HepG2 (cell line): ENCODE results near the gene DENND4A. TPM values are rescaled to one million over a fixed set of nuclear protein-coding genes. Genes with fewer than 3 reads are reported as not detected.

Experiments
- CHD2 ChIP-seq: IDR thresholded peaks from 2 replicates; pipeline ENCODE4 v1.6.1; 2011; ENCODE audit warnings: low read depth, low read length, improper control_type of control experiment
- GABPB1 ChIP-seq: IDR thresholded peaks from 2 replicates; pipeline ENCODE4 v1.6.1; 2016; ENCODE audit warnings: mild to moderate bottlenecking, missing genetic modification reagents, moderate library complexity, missing compliant biosample characterization
- KLF13 ChIP-seq: sonication (generic); formaldehyde crosslinking; IDR thresholded peaks from 2 replicates; pipeline ENCODE4 v1.4.0; 2020; ENCODE audit warnings: mild to moderate bottlenecking, missing genetic modification reagents
- MTA3 ChIP-seq: sonication (generic); formaldehyde crosslinking; IDR thresholded peaks from 2 replicates; pipeline ENCODE4 v1.4.0; 2020; ENCODE audit warnings: missing genetic modification reagents
- NFYC ChIP-seq: IDR thresholded peaks from 2 replicates; pipeline ENCODE4 v1.6.1; 2016; ENCODE audit warnings: missing genetic modification reagents, missing compliant biosample characterization
- NR3C1 ChIP-seq: sonication (generic); formaldehyde crosslinking; IDR thresholded peaks from 2 replicates; pipeline ENCODE4 v1.4.0; 2020; ENCODE audit warnings: missing genetic modification reagents
- SNAPC4 ChIP-seq: sonication (generic); formaldehyde crosslinking; IDR thresholded peaks from 2 replicates; pipeline ENCODE4 v1.4.0; 2020; ENCODE audit warnings: mild to moderate bottlenecking, missing genetic modification reagents
- SOX5 ChIP-seq: IDR thresholded peaks from 2 replicates; pipeline ENCODE4 v1.6.1; 2016; ENCODE audit warnings: borderline replicate concordance
- SP4 ChIP-seq: sonication (generic); formaldehyde crosslinking; IDR thresholded peaks from 2 replicates; pipeline ENCODE4 v1.8.1; 2023; ENCODE audit warnings: mild to moderate bottlenecking, missing genetic modification reagents
- STAT5B ChIP-seq: sonication (generic); formaldehyde crosslinking; IDR thresholded peaks from 2 replicates; pipeline ENCODE4 v1.4.0; 2020; ENCODE audit warnings: missing genetic modification reagents
- ZMYM4 ChIP-seq: sonication (generic); formaldehyde crosslinking; IDR thresholded peaks from 2 replicates; pipeline ENCODE4 v1.8.1; 2023; ENCODE audit warnings: mild to moderate bottlenecking, missing genetic modification reagents
- ZNF282 ChIP-seq: fragments of 450-650 bp; IDR thresholded peaks from 2 replicates; pipeline ENCODE4 v1.6.1; 2018; ENCODE audit not compliant: partially characterized antibody
- ZNF589 ChIP-seq: sonication (generic); formaldehyde crosslinking; conservative IDR thresholded peaks from 2 replicates; pipeline ENCODE4 v1.8.0; 2022; ENCODE audit warnings: mild to moderate bottlenecking, moderate library complexity, missing genetic modification reagents
- ZNF792 ChIP-seq: IDR thresholded peaks from 2 replicates; pipeline ENCODE4 v1.6.1; 2016
- ZSCAN25 ChIP-seq: sonication (generic); formaldehyde crosslinking; IDR thresholded peaks from 2 replicates; pipeline ENCODE4 v1.8.0; 2022; ENCODE audit warnings: mild to moderate bottlenecking, missing genetic modification reagents
- polyA plus RNA-seq, 8 experiments: library from polyadenylated mRNA; depleted of rRNA in 3 of 8; stranded (reverse) in 7 of 8; unstranded in 1 of 8; fragments of >200 nt; fragmentation: Illumina TruSeq in 4 of 8; extraction: Trizol in 4 of 8; gene quantifications; 2 replicates each; pipeline versions ENCODE4 v1.2.1 to v1.2.3, GENCODE V29; 2011 to 2016; ENCODE audit warnings: low read depth in 4 of 8, missing spikeins in 1 of 8, mixed read lengths in 1 of 8; ENCODE audit not compliant: insufficient read depth in 1 of 8
- total RNA-seq, 5 experiments: library from RNA; depleted of rRNA; stranded (reverse); fragments of >200 nt; fragmentation: Illumina TruSeq; extraction: Trizol; gene quantifications; 2 replicates each; pipeline ENCODE4 v1.2.3, GENCODE V29; 2016; ENCODE audit warnings: low read depth in 1 of 5
- TF ChIP-seq, protein P1 (sequence below): sonication (generic); formaldehyde crosslinking; IDR thresholded peaks from 2 replicates; pipeline ENCODE4 v1.5.0; 2020; ENCODE audit warnings: mild to moderate bottlenecking, missing genetic modification reagents
- TF ChIP-seq, protein P2 (sequence below): IDR thresholded peaks from 2 replicates; pipeline ENCODE4 v1.4.0; 2020; ENCODE audit warnings: mild to moderate bottlenecking, missing genetic modification reagents
- TF ChIP-seq, protein P3 (sequence below): fragments of 450-650 bp; IDR thresholded peaks from 2 replicates; pipeline ENCODE4 v1.6.1; 2016

Gene DENND4A
- total and polyA plus RNA-seq, 2 of the 13 experiments (the other 11 are each of a cell fraction or from before 2014, with no cell fraction given): 13.2 to 18.6 TPM

DNA sequence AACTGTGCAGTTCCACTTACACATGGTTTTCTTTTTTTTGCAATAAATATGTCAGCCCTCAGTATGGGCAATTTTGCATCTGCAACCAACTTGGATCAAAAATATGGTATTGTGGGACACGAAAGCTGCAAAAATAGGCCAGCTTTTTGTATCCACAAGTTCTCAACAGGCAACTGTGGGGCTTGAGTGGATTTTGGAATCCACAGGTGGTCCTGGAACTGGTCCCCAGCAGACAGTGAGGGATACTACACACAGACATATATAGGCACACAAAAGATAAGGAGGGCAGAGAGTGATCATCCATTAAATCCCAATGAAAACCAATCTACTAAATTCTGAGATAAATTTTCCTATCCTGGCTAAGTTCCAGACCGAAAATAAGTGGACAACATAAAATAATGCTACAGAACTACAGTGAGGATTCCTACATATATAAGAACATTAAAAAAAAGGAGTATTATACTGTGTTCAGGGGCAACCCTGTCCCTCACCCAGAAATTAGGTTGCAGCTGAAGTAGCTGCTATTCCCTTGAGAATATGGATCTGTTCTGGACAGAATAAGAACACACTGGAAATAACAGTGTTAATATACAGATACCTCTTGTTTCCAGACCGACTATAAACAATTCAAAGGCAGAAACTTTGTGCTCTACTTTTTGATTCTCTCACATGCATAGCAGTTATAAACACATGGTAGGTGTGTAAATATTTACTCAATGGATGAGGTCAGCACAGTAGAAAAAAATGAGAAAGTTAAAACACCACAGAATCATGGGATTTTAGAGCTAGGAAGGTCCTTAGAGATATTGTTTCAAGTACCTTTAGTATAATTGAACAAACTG lies 25.4 kb downstream of the DENND4A start (continued):
- no peak for TF ChIP-seq SNAPC4 (CRISPR knock-in tag)
- TF ChIP-seq, protein P1, sequence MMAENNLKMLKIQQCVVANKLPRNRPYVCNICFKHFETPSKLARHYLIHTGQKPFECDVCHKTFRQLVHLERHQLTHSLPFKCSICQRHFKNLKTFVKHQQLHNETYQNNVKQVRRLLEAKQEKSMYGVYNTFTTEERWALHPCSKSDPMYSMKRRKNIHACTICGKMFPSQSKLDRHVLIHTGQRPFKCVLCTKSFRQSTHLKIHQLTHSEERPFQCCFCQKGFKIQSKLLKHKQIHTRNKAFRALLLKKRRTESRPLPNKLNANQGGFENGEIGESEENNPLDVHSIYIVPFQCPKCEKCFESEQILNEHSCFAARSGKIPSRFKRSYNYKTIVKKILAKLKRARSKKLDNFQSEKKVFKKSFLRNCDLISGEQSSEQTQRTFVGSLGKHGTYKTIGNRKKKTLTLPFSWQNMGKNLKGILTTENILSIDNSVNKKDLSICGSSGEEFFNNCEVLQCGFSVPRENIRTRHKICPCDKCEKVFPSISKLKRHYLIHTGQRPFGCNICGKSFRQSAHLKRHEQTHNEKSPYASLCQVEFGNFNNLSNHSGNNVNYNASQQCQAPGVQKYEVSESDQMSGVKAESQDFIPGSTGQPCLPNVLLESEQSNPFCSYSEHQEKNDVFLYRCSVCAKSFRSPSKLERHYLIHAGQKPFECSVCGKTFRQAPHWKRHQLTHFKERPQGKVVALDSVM: no peak
- no peak for TF ChIP-seq ZNF589 (CRISPR knock-in tag)
- TF ChIP-seq ZMYM4: peak; percentile 22; the same call in 1 of the 2 replicates
- no peak for TF ChIP-seq NFYC
- TF ChIP-seq, protein P2, sequence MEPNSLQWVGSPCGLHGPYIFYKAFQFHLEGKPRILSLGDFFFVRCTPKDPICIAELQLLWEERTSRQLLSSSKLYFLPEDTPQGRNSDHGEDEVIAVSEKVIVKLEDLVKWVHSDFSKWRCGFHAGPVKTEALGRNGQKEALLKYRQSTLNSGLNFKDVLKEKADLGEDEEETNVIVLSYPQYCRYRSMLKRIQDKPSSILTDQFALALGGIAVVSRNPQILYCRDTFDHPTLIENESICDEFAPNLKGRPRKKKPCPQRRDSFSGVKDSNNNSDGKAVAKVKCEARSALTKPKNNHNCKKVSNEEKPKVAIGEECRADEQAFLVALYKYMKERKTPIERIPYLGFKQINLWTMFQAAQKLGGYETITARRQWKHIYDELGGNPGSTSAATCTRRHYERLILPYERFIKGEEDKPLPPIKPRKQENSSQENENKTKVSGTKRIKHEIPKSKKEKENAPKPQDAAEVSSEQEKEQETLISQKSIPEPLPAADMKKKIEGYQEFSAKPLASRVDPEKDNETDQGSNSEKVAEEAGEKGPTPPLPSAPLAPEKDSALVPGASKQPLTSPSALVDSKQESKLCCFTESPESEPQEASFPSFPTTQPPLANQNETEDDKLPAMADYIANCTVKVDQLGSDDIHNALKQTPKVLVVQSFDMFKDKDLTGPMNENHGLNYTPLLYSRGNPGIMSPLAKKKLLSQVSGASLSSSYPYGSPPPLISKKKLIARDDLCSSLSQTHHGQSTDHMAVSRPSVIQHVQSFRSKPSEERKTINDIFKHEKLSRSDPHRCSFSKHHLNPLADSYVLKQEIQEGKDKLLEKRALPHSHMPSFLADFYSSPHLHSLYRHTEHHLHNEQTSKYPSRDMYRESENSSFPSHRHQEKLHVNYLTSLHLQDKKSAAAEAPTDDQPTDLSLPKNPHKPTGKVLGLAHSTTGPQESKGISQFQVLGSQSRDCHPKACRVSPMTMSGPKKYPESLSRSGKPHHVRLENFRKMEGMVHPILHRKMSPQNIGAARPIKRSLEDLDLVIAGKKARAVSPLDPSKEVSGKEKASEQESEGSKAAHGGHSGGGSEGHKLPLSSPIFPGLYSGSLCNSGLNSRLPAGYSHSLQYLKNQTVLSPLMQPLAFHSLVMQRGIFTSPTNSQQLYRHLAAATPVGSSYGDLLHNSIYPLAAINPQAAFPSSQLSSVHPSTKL (CRISPR knock-in tag): peak; percentile 22; the same call in 1 of the 2 replicates
- TF ChIP-seq KLF13 (CRISPR knock-in tag): no peak
- no peak for TF ChIP-seq ZSCAN25 (CRISPR knock-in tag)
- no peak for TF ChIP-seq NR3C1 (CRISPR knock-in tag)
- no peak for TF ChIP-seq MTA3
- TF ChIP-seq STAT5B (CRISPR knock-in tag): no peak
- TF ChIP-seq ZNF792 (CRISPR knock-in tag): no peak
- TF ChIP-seq SP4: no peak
- no peak for TF ChIP-seq ZNF282
- TF ChIP-seq GABPB1: no peak
- TF ChIP-seq CHD2: no peak
- peak; percentile 14; the same call in 1 of the 2 replicates for TF ChIP-seq SOX5 (CRISPR knock-in tag)
- TF ChIP-seq, protein P3, sequence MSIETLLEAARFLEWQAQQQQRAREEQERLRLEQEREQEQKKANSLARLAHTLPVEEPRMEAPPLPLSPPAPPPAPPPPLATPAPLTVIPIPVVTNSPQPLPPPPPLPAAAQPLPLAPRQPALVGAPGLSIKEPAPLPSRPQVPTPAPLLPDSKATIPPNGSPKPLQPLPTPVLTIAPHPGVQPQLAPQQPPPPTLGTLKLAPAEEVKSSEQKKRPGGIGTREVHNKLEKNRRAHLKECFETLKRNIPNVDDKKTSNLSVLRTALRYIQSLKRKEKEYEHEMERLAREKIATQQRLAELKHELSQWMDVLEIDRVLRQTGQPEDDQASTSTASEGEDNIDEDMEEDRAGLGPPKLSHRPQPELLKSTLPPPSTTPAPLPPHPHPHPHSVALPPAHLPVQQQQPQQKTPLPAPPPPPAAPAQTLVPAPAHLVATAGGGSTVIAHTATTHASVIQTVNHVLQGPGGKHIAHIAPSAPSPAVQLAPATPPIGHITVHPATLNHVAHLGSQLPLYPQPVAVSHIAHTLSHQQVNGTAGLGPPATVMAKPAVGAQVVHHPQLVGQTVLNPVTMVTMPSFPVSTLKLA: peak; percentile 86
